Transverse colon (tissue), 4 donors: ENCODE measurements around the gene TMA7B.

Source experiments
- CTCF ChIP-seq, 5 experiments: fragments of 200-600 bp in 3 of 5; fragments of 450-650 bp in 2 of 5; sonication (generic) in 3 of 5; IDR thresholded peaks; 1 replicate in 2 of 5; 2 replicates in 3 of 5; pipeline ENCODE4 v1.5.1; 2016 to 2017; ENCODE audit warnings: antibody characterized with exemption in 5 of 5, inconsistent platforms in 3 of 5, mild to moderate bottlenecking in 2 of 5, moderate library complexity in 1 of 5
- EP300 ChIP-seq: sonication (generic); formaldehyde crosslinking; IDR thresholded peaks from one replicate; pipeline ENCODE4 v1.6.1; 2017; ENCODE audit warnings: antibody characterized with exemption, low read depth
- POLR2A ChIP-seq: fragments of 450-650 bp; IDR thresholded peaks from one replicate; pipeline ENCODE4 v1.6.1; 2016; ENCODE audit warnings: antibody characterized with exemption, mild to moderate bottlenecking, moderate library complexity
- POLR2AphosphoS5 ChIP-seq, 3 donors: sonication (generic); formaldehyde crosslinking; IDR thresholded peaks; one replicate each; pipeline ENCODE4 v1.6.1; 2016; ENCODE audit warnings: antibody characterized with exemption in 3 of 3

GRCh38 chr22:39983346-39983745, 23.1 kb downstream of the TMA7B start:
- TF ChIP-seq CTCF (IDR thresholded peaks at IDR 0.05) (no peak), EP300 (no peak), POLR2A (no peak), POLR2AphosphoS5 (IDR thresholded peaks at IDR 0.05) (no peak)
